B cell (primary cell): ENCODE measurements around the gene SPRED2.

Experiments
- EZH2 ChIP-seq: IDR thresholded peaks from 2 replicates; pipeline ENCODE4 v1.6.1; 2012; ENCODE audit warnings: borderline replicate concordance, low read depth, mild to moderate bottlenecking, moderate library complexity, low read length; ENCODE audit not compliant: insufficient read depth, poor library complexity, severe bottlenecking
- TF ChIP-seq, protein P1 (sequence below): fragments of 200-600 bp; IDR thresholded peaks from one replicate; pipeline ENCODE4 v1.8.0; 2022; ENCODE audit warnings: antibody characterized with exemption, mild to moderate bottlenecking

DNA sequence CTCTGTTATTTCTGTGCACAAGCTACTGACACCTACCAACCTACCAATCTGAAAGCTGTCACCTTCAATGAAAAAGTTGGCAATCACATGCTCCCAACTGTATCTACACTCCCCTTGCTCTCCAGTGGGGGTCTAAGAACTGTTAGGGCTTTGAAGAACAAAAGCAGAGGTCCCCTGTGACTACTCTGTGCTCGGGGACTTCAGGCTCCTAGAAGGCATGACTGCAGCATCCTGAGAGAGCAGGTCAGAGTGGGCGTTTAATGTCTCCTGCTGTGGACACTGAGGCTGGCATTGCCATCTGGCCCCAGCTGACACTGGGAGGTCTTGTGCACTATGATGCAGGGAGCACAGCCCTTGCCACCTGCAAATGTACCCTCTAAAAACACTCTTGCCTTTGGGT lies 111.5 kb downstream of the SPRED2 start:
- TF ChIP-seq, protein P1, sequence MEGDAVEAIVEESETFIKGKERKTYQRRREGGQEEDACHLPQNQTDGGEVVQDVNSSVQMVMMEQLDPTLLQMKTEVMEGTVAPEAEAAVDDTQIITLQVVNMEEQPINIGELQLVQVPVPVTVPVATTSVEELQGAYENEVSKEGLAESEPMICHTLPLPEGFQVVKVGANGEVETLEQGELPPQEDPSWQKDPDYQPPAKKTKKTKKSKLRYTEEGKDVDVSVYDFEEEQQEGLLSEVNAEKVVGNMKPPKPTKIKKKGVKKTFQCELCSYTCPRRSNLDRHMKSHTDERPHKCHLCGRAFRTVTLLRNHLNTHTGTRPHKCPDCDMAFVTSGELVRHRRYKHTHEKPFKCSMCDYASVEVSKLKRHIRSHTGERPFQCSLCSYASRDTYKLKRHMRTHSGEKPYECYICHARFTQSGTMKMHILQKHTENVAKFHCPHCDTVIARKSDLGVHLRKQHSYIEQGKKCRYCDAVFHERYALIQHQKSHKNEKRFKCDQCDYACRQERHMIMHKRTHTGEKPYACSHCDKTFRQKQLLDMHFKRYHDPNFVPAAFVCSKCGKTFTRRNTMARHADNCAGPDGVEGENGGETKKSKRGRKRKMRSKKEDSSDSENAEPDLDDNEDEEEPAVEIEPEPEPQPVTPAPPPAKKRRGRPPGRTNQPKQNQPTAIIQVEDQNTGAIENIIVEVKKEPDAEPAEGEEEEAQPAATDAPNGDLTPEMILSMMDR, result no peak
- TF ChIP-seq EZH2, result no peak
